ENCODE results near the gene PTPN9. TPM values are rescaled to one million over a fixed set of nuclear protein-coding genes. Genes with fewer than 3 reads are reported as not detected.

Gene PTPN9
- total and polyA plus RNA-seq, 2 of the 4 experiments (the other 2 are of a cell fraction), result 26.5 to 38.9 TPM

- peaks cover 5% of the 10 kb centered on the region for H3K4me1 ChIP-seq (ENCODE audit: control insufficient read depth, insufficient read depth, low read length)
- peak overlapping the region; percentile 57; the same call in 1 of the 2 replicates for H4K91ac ChIP-seq (ENCODE audit: insufficient read depth, low read depth, low read length)
- H3K9ac ChIP-seq (ENCODE audit: low read depth, low read length), result peak overlapping the region; percentile 95
- H3K27ac ChIP-seq (ENCODE audit: insufficient read depth, low read length), result peak overlapping the region; percentile 98
- no peak for ATAC-seq (ENCODE audit: low read depth)
- H3K23ac ChIP-seq (ENCODE audit: low read depth, low read length), result no peak overlapping the region
- intact Hi-C loops (cut with micrococcal nuclease) (loop anchor here (5.0 to 10.0 kb wide), 2 partner anchors 186 to 426 kb away; partner anchors contain the start of gene PPCDC), in situ Hi-C loops (cut with MboI; ENCODE audit: low sequenced_read_pairs) (no loop called here), dilution Hi-C loops (cut with HindIII; ENCODE audit: low sequenced_read_pairs, unreplicated experiment) (no loop called here)
- H4K5ac ChIP-seq (ENCODE audit: low read depth, low read length), result no peak overlapping the region; the same call in 1 of the 2 replicates
- peak overlapping the region; percentile 86 for H2AFZ ChIP-seq (replicated peaks; ENCODE audit: low read length, poor library complexity)
- H3K56ac ChIP-seq (ENCODE audit: extremely low read depth, insufficient read depth, low read length), result no peak overlapping the region
- H2BK5ac ChIP-seq (ENCODE audit: low read depth, low read length, poor library complexity, severe bottlenecking), result peak overlapping the region; percentile 97
- no CpG with 5 or more reads among the region's 45 CpGs for WGBS, 2 experiments (ENCODE audit: extremely low coverage in 2 of 2, insufficient read length in 1 of 2)
- peak overlapping the region in 1 of 2 experiments; percentile 50; a peak in 1 of 4 replicates for H4K8ac ChIP-seq (ENCODE audit: low read depth in 2 of 2, low read length in 2 of 2)
- peak overlapping the region; percentile 51 for H3K4me2 ChIP-seq (ENCODE audit: low read depth, low read length)
- peak overlapping the region; percentile 85 for H2AK9ac ChIP-seq (replicated peaks; ENCODE audit: low read depth, low read length, poor library complexity)
- H2BK15ac ChIP-seq (ENCODE audit: low read depth, low read length), result no peak overlapping the region
- peak overlapping the region; percentile 45 for H2AK5ac ChIP-seq (ENCODE audit: low read depth, low read length)
- H2BK20ac ChIP-seq (ENCODE audit: low read depth, low read length), result no peak overlapping the region
- no peak for DNase-seq
- no TSS peak for BruUV-seq (replicated peaks)
- POLR2A ChIA-PET (ENCODE audit: unreplicated experiment), result interaction anchor here (0.6 to 1.1 kb wide), 2 partner anchors 22 to 163 kb away, joined by 3 to 34 read pairs; no protein-coding TSS in a partner anchor
- CTCF ChIA-PET, result interaction anchor here (0.6 to 2.5 kb wide), 2 partner anchors 84 to 1215 kb away, joined by 3 to 8 read pairs; partner anchors contain the start of gene CCDC33
- peaks cover 52% of the 10 kb centered on the region for H4K20me1 ChIP-seq (ENCODE audit: insufficient read depth, low read length)
- H3K36me3 ChIP-seq (ENCODE audit: control insufficient read depth, insufficient read depth, low read length), result 0 out of 2 replicates have a peak, but pooled peaks cover 2% of the 10 kb centered on the region
- no peaks in the 10 kb centered on the region for H3K9me3 ChIP-seq (ENCODE audit: control insufficient read depth, insufficient read depth, low read length)
- peak overlapping the region; percentile 67; the same call in 1 of the 2 replicates for H3K14ac ChIP-seq (replicated peaks; ENCODE audit: low read depth, low read length)
- H2BK120ac ChIP-seq (ENCODE audit: low read depth, low read length), result no peak overlapping the region
- no peak for TF ChIP-seq BHLHE40 (IDR thresholded peaks at IDR 0.05; ENCODE audit: low read depth, low read length)
- no peak for TF ChIP-seq CHD1 (IDR thresholded peaks at IDR 0.05; ENCODE audit: low read depth, low read length)
- no peak for TF ChIP-seq POLR2A (IDR thresholded peaks at IDR 0.05; ENCODE audit: low read depth, low read length)
- no peak for TF ChIP-seq FOS (IDR thresholded peaks at IDR 0.05; ENCODE audit: low read depth, low read length)
- no peak for TF ChIP-seq RAD21 (IDR thresholded peaks at IDR 0.05; ENCODE audit: low read length)
- TF ChIP-seq ELK1 (IDR thresholded peaks at IDR 0.05; ENCODE audit: borderline replicate concordance, low read depth, low read length), result no peak
- no peak for TF ChIP-seq RCOR1 (IDR thresholded peaks at IDR 0.05; ENCODE audit: insufficient replicate concordance, low read length)
- no peak for TF ChIP-seq CTCF (conservative IDR thresholded peaks at IDR 0.05; ENCODE audit: low read depth, low read length)
- no peak for TF ChIP-seq USF2 (IDR thresholded peaks at IDR 0.05; ENCODE audit: low read depth, low read length)
- no peak for TF ChIP-seq SMC3 (IDR thresholded peaks at IDR 0.05; ENCODE audit: low read depth, low read length)
- TF ChIP-seq RFX5 (IDR thresholded peaks at IDR 0.05; ENCODE audit: low read depth, low read length), result no peak
- TF ChIP-seq MXI1 (IDR thresholded peaks at IDR 0.05; ENCODE audit: borderline replicate concordance, low read depth, low read length), result no peak
- no peak for TF ChIP-seq CEBPB (IDR thresholded peaks at IDR 0.05; ENCODE audit: low read depth, low read length)
- TF ChIP-seq MAZ (IDR thresholded peaks at IDR 0.05; ENCODE audit: borderline replicate concordance, low read depth, low read length), result no peak
- no peak for TF ChIP-seq NFE2L2 (IDR thresholded peaks at IDR 0.05; ENCODE audit: low read depth, low read length)
- no peaks in the 10 kb centered on the region for H3K27me3 ChIP-seq (ENCODE audit: control insufficient read depth, insufficient read depth, low read length)
- H3K4me3 ChIP-seq (ENCODE audit: insufficient read depth, low read depth, low read length), result peak overlapping the region; percentile 84
- peak overlapping the region; percentile 26; the same call in 1 of the 2 replicates for H3K18ac ChIP-seq (ENCODE audit: low read depth, low read length)
- 0 out of 2 replicates have a peak, but pooled peaks cover 7% of the 10 kb centered on the region for H3K9me1 ChIP-seq (ENCODE audit: insufficient read depth, low read length)
- peaks cover 11 to 43% of the 10 kb centered on the region in 2 experiments; a peak in 3 of 4 replicates for H3K79me1 ChIP-seq (ENCODE audit: low read depth in 1 of 2, low read length in 2 of 2)
- peak overlapping the region; percentile 88 for H3K4ac ChIP-seq (ENCODE audit: low read depth, low read length)
These were observed 127.9 kb downstream of the PTPN9 start for GRCh38 chr15:75451202-75451673.
